ENCODE measurements around the gene PGAM2.
"Not testable (repeated sequence)": the region's sequence is repeated elsewhere in the genome, so short reads cannot be mapped to it uniquely, and the experiment has no call there.

DNA sequence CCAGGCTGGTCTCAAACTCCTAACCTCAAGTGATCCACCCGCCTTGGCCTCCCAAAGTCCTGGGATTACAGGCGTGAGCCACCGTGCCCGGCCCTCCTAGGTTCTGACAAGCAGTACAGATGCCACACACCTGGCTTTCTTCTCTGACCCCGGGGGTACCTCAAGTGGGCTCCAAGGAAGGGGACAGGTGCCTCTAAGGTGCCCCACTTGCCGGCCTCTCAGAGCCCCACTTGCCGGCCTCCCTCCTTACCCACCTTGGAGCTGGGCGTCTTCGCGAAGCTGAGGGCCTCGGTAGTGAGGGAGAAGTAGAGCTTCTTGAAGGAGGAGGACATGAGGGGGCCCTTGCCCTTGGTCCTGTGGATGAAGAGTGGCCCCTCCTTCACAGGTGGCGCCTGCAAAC lies 26.8 kb downstream of the PGAM2 start:
- not testable (repeated sequence) for TF ChIP-seq EZH2phosphoT487 (IDR thresholded peaks at IDR 0.05; ENCODE audit: insufficient read depth, low read depth); EZH2 (IDR thresholded peaks at IDR 0.05; ENCODE audit: insufficient read depth, poor library complexity, severe bottlenecking)
